GM12874 (cell line): Measurements from ENCODE around the gene PTEN.

ENCODE experiments used
- CTCF ChIP-seq: IDR thresholded peaks from 2 replicates; pipeline ENCODE4 v1.5.1; 2011; ENCODE audit warnings: low read depth, mild to moderate bottlenecking, control low read depth, low read length, moderate library complexity; ENCODE audit not compliant: insufficient read depth

Gene PTEN

DNA sequence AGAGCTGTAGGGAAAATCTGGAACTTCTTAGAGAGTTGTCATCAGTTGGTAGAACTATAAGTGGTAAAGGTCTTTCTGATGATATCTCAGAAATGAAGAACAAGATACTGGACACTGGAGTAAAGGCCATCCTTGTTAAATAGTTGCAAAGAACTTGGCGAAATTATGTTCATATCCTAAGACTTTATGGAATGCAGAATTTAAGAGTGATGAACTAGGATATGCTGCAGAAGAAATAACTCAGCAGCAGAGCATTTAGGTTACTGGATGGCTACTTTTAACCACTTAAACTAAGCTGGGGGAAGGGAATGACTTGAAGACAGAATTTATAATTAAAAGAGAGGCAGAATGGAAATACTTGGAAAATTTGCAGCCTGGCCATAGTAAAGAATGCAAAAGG is 23.7 kb downstream of the PTEN start:
- no peak for TF ChIP-seq CTCF

DNA sequence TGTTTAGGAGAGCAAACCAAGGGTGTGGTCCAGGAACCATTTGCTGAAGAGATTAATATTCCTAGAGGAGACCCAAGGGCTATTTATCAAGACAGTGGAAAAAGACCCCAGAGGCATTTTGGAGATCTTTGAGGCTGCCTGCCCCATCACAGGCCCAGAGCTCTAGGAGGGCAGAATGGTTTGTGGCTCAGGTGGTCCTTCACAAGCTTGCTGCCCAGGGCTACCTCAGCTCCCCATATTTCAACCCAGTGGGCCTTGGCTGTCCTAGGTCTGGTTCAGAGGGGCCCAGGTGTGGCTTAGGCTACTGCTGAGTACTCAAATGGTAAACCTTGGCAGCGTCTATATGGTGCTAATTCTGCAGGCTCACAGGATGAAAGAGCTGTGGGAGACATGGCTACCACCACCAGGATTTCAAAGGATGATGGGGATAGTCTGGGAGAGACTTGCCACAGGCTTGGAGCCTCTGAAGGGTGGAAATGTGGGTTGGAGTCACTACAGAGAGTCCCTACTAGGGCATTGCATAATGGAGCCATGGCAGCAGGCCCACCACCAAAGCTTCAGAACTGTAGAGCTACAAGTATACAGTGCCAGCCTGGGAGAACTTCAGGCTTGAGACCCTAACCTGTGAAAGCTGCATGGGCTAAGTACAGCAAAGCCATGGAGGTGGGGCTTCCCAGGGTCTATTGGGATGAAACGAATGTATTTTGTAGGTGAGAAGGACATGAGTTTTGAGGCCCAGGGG is 24.3 kb downstream of the PTEN start:
- no peak for TF ChIP-seq CTCF

GRCh38 chr10:87895430-87895829 is 32.0 kb downstream of the PTEN start:
- no peak for TF ChIP-seq CTCF

GRCh38 chr10:87896216-87896615 is 32.8 kb downstream of the PTEN start:
- no peak for TF ChIP-seq CTCF

- no peak for TF ChIP-seq CTCF
Measured at GRCh38 chr10:87913156-87913921, 49.9 kb downstream of the PTEN start.

GRCh38 chr10:87915406-87915805 is 52.0 kb downstream of the PTEN start:
- no peak for TF ChIP-seq CTCF

- TF ChIP-seq CTCF = no peak
Measured at GRCh38 chr10:87915989-87916388, 52.6 kb downstream of the PTEN start.
